Activated CD8-positive, alpha-beta T cell treated with anti-CD3 and anti-CD28 coated beads for 36 hours (primary cell): ENCODE data around the gene SELENON. TPM values are rescaled to one million over a fixed set of nuclear protein-coding genes. Genes with fewer than 3 reads are reported as not detected.

Source experiments
- ATAC-seq: fragments of 200-7000 bp; cut with Tn5 transposase; one replicate; pipeline ENCODE4 v1.10.0; 2021; ENCODE audit warnings: mild to moderate bottlenecking, moderate library complexity
- CTCF ChIA-PET: fragments of 350-600 bp; sonication (Branson Sonifier 250); formaldehyde crosslinking; loops from one replicate; lab custom pipeline; 2021; ENCODE audit warnings: antibody characterized with exemption; lab: Charles Lee
- POLR2A ChIA-PET: fragments of 350-600 bp; sonication (Branson Sonifier 250); formaldehyde crosslinking; loops from one replicate; lab custom pipeline; 2021; ENCODE audit warnings: antibody characterized with exemption; lab: Charles Lee
- DNase-seq: peaks from one replicate; pipeline ENCODE4 v3.0.0-alpha.2; 2020
- H3K27ac Mint-ChIP-seq: one replicate; pipeline ENCODE4 v1.8.0; 2021; ENCODE audit warnings: mild to moderate bottlenecking, mixed read lengths
- H3K27me3 Mint-ChIP-seq: one replicate; pipeline ENCODE4 v1.8.0; 2021; ENCODE audit warnings: mixed read lengths
- H3K36me3 Mint-ChIP-seq: one replicate; pipeline ENCODE4 v1.8.0; 2021; ENCODE audit warnings: low read depth, mixed read lengths
- H3K4me1 Mint-ChIP-seq: one replicate; pipeline ENCODE4 v1.8.0; 2021; ENCODE audit warnings: low read depth, mixed read lengths
- H3K4me3 Mint-ChIP-seq: one replicate; pipeline ENCODE4 v1.8.0; 2021; ENCODE audit warnings: mild to moderate bottlenecking, moderate library complexity, mixed read lengths
- H3K9me3 Mint-ChIP-seq: one replicate; pipeline ENCODE4 v1.8.0; 2021; ENCODE audit warnings: mixed read lengths
- CTCF ChIP-seq: fragments of 200-600 bp; IDR thresholded peaks from one replicate; pipeline ENCODE4 v1.8.0; 2022; ENCODE audit warnings: antibody characterized with exemption, mild to moderate bottlenecking
- intact Hi-C: fragments of 100-400 bp; cut with micrococcal nuclease; formaldehyde crosslinking; loops from one replicate; pipeline ENCODE4 v1.10.0; 2022
- total RNA-seq, 2 experiments: library from RNA; stranded (reverse); gene quantifications; one replicate each; pipeline ENCODE4 v1.2.3, GENCODE V29; 2021

Gene SELENON
- total RNA-seq, 2 experiments from 2014 or later = 15.3 to 17.7 TPM

GRCh38 chr1:25856856-25857255 is 56.9 kb downstream of the SELENON start:
- ChIA-PET POLR2A (no interaction called here), CTCF (no interaction called here)
- Mint-ChIP-seq H3K4me3 (no peak overlapping the region), H3K27me3 (no peaks in the 10 kb centered on the region), H3K27ac (no peak overlapping the region), H3K36me3 (peaks cover 4% of the 10 kb centered on the region), H3K4me1 (peaks cover 19% of the 10 kb centered on the region), H3K9me3 (no peaks in the 10 kb centered on the region)
- TF ChIP-seq CTCF = no peak
- ATAC-seq (no peak), DNase-seq (no peak)
- intact Hi-C loops = no loop called here

GRCh38 chr1:25858494-25858893 is 58.5 kb downstream of the SELENON start:
- Mint-ChIP-seq H3K36me3 (peaks cover 12% of the 10 kb centered on the region), H3K4me3 (peak overlapping the region; percentile 98), H3K4me1 (peaks cover 19% of the 10 kb centered on the region), H3K9me3 (no peaks in the 10 kb centered on the region), H3K27me3 (no peaks in the 10 kb centered on the region), H3K27ac (peak overlapping the region; percentile 86)
- POLR2A ChIA-PET = interaction anchor here (0.8 to 1.0 kb wide), 2 partner anchors 14 to 16 kb away, joined by 4 read pairs; no protein-coding TSS in a partner anchor
- intact Hi-C loops = no loop called here
- no peak for ATAC-seq
- TF ChIP-seq CTCF = no peak
- DNase-seq = no peak
- CTCF ChIA-PET = interaction anchor here (0.6 to 0.7 kb wide), 2 partner anchors 139 to 141 kb away, joined by 3 read pairs; partner anchors contain the start of gene PAFAH2

- peak within 1 kb of the TSS; percentile 87 for H3K27ac Mint-ChIP-seq
- peak within 1 kb of the TSS; percentile 98 for H3K4me3 Mint-ChIP-seq
- peaks cover 19% of the 10 kb centered on the region for H3K4me1 Mint-ChIP-seq
- no peaks in the 10 kb centered on the region for H3K9me3 Mint-ChIP-seq
- TF ChIP-seq CTCF = no peak
- ChIA-PET CTCF (interaction anchor here (0.7 to 1.0 kb wide), 2 partner anchors 36 to 141 kb away, joined by 3 to 4 read pairs; no protein-coding TSS in a partner anchor), POLR2A (interaction anchor here (0.9 to 1.0 kb wide), 4 partner anchors 14 to 47 kb away, joined by 3 to 4 read pairs (median 3); partner anchors contain the start of gene STMN1)
- no peaks in the 10 kb centered on the region for H3K27me3 Mint-ChIP-seq
- H3K36me3 Mint-ChIP-seq = peaks cover 12% of the 10 kb centered on the region
- peak; percentile 98 for ATAC-seq
- intact Hi-C loops = no loop called here
- peak; percentile 95 for DNase-seq
These were observed 59.2 kb downstream of the SELENON start, which contains the start of gene AUNIP for GRCh38 chr1:25858906-25859789. TSS of gene AUNIP (minus strand) at chr1:25859457. CDS start at chr1:25859357, 100 bp downstream.

- Mint-ChIP-seq H3K4me3 (peak overlapping the region; percentile 0), H3K27me3 (no peaks in the 10 kb centered on the region), H3K4me1 (peaks cover 19% of the 10 kb centered on the region), H3K27ac (no peak overlapping the region), H3K36me3 (peaks cover 12% of the 10 kb centered on the region), H3K9me3 (no peaks in the 10 kb centered on the region)
- ChIA-PET CTCF (no interaction called here), POLR2A (interaction anchor here (1.0 to 1.3 kb wide), 2 partner anchors 10 to 14 kb away, joined by 3 to 6 read pairs; partner anchors contain the start of gene PAQR7)
- TF ChIP-seq CTCF = no peak
- ATAC-seq = no peak
- DNase-seq = no peak
- intact Hi-C loops = no loop called here
These were observed 61.6 kb downstream of the SELENON start for GRCh38 chr1:25861316-25862286.
